Stimulated activated CD8-positive, alpha-beta memory T cell treated with anti-CD3 and anti-CD28 coated beads, Interleukin-7, amount 100 ng/mL, for 24 hours (primary cell): ENCODE measurements around the gene GAL3ST2.
"Not testable (repeated sequence)": the region's sequence is repeated elsewhere in the genome, so short reads cannot be mapped to it uniquely, and the experiment has no call there.

Experiments used
- DNase-seq: peaks from one replicate; pipeline ENCODE4 v3.0.0-alpha.2; 2020; ENCODE audit warnings: low read depth

The GAL3ST2 gene

GRCh38 chr2:241776336-241777169, at the start of gene GAL3ST2:
Gene GAL3ST2, plus strand, starts transcription at chr2:241776822. Its CDS starts 134 bp downstream, at chr2:241776956.
- DNase-seq = no peak

DNA sequence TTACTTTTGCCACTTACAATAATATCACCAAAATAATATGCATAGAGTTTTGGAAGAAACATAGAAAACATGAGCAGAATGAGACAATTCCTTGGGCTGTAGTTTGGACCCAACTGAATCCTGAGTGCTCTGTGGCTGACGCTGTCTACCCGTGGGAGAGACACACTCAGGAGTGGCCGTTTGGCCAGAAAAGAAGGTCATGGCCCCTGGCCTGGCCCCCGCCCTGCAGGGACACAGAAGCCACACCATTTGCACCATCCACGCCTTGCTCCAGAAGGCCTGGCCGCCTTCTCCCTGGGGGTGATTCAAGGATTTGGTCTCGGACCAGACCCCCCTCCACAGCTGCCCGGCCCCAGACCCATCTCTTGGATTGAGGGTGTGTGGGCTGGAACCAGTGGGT, 48.6 kb upstream of the GAL3ST2 start:
- DNase-seq = no peak

GRCh38 chr2:241728627-241729026, 48.0 kb upstream of the GAL3ST2 start:
- DNase-seq = no peak

DNA sequence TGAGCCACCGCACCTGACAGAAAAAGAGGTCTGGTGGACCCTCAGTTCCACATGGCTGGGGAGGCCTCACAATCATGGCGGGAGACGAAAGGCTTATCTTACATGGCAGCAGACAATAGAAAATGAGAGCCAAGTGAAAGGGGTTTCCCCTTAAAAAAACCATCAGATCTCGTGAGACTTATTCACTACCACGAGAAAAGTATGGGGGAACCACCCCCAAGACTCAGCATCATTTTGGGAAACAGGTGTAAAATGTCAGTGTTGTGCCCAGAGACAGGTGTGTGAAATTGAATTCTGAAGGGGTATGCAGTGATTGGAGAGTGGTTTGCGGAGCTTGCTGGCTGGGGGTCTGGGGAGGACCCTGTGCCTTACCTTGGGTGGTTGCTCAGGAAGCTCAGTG, 46.8 kb upstream of the GAL3ST2 start:
- no peak for DNase-seq

DNA sequence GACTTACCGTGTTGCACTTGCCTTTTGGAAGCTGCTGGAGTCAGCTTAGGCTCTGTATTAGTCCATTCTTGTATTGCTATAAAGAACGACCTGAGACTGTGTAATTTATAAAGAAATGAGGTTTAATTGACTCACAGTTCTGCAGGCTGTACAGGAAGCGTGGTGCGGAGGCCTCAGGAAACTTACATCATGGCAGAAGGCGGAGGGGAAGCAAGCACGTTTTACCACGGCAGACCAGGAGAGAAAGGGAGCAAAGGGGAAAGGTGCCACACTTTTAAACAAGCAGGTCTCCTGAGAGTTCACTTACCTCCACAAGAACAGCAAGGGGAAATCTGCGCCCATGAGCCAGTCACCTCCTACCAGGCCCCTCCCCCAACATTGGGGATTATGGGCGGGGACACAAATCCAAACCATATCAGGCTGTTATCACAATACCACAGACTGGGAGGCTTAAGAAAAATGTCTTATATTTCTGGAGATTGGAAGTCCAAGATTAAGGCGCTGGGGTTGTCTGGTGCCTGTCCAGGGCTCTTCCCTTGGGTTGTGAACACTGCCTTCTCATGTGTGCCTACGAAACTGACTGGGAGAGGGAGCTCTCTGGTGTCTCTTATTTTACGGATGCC, 45.8 kb upstream of the GAL3ST2 start:
- DNase-seq = no peak

DNA sequence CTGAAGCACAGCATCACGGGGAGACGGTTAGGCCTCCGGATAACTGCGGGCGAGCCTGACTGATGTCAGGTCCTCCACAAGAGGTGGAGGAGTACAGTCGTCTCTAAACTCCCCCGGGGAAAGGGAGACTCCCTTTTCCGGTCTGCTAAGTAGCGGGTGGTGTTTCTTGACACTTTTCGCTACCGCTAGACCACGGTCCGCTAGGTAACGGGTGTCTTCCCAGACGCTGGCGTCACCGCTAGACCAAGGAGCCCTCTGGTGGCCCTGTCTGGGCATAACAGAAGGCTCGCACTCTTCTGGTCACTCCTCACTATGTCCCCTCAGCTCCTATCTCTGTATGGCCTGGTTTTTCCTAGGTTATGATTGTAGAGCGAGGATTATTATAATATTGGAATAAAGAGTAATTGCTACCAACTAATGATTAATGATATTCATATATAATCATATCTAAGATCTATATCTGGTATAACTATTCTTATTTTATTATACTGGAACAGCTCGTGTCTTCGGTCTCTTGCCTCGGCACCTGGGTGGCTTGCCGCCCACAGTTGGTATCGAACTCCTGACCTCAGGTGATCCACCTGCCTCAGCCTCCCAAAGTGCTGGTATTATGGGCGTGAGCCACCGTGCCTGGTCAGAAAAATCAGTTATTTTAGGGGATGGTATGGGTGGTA, 44.0 kb upstream of the GAL3ST2 start:
- DNase-seq = peak; percentile 35

DNA sequence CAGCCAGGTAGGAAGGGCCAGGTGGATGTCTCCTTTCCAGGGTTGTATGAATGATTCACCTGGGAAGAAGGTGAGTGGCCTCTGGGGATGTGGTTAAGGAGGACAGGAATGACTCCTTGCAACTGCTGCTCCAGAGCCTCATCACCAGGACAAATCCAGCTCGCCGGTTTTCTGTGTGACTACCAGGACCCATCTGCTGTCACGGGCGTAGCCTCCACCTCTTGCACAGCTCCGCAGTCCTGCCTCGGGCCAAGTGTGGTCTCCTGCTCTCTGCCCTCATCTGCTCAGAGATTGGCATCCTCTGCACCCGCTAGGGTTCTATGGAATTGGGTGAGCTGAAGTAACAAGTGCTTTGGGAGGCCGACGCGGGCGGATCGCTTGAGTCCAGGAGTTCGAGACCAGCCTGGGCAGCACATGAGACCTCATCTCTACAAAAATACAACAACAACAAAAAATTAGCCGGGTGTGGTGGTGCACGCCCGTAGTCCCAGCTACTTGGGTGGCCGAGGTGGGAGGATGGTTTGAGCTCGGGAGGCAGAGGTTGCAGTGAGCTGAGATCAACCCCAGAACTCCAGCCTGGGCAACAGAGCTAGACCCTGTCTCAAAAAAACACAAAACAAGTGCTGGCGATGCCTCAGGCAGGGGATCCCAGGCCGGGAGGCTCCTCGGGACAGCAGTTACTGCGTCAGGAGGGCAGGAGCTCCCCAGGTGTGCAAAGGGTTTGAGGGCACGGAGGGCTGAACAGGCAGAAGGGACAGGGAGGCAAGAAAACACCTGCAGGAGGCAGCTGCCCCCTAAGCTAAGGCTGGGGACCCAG, 43.0 kb upstream of the GAL3ST2 start:
- DNase-seq = no peak

GRCh38 chr2:241734208-241734466, 42.5 kb upstream of the GAL3ST2 start:
- DNase-seq = no peak

DNA sequence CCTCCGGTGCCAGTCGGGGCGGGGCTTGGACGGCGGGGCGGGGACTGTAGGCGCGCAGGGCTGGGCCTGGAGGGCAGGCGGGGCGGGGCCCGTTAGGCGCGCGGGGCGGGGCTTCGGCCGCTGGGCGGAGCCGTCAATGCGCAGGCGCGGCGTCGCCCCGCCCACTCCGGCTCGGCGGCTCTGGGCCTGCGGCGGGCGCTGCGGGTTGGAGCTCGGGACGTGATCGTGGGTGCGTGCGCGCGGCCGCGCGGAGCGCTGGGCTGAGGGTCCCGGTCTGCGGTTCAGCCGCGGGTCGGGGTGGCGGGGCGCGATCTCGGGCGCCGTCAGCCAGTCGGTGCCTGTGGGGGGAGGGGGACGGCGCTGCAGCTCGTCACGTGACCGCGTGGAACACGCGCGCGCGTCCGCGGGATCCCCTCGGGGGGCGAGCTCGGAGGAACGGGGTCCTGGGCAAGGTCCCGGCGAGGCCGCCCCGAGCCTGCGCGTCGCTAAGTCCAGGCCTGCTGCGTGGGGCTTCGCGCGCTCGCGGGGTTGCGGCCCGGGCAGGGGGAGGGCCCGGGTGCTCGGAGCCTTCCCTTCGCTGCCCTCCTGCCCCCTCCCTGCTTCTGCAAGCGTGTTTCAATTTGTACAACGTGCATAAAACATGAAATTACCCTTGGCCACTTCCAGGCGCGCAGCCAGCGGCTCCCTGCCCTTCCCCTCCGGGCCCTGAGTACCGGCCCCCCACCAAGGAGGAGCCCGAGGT, 42.0 kb upstream of the GAL3ST2 start, which contains the start of gene D2HGDH:
D2HGDH (plus strand) TSS at position 164 of the 742 bp plus-strand sequence. CDS start 595 bp downstream, outside the sequence.
- DNase-seq = peak; percentile 88

- DNase-seq = no peak
These were observed 40.5 kb upstream of the GAL3ST2 start for GRCh38 chr2:241736111-241736510.

DNA sequence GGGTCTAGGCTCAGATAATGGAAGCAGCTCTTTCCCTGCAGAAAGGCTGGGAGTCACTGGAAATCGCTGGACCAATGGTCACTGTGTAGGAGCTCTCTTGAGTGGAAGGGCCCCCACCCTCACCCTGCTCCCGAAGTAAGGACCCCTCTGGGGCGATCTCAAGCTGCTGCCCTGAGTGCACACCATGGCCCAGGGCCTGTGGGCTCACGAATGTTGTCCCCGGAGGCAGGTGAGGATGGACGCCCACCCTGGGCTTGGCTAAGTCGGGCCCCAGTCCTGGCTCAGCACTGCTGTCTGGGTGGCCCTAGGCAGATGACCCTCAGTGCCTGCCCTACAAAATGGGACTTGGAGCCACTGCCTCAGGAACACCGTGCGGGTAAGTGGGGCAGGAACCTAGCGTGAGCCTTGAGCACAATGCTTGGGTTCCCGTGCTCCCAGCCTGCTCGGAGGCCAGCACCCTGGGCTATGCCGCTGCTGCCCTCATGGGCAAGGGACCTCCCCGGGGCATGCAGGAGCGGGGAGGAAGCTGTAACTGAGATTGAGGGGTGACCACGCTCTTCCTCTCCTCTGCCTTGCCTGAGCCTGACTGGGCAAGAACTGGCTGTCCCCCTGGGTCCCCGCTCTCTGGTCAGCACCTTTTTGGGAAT, 38.5 kb upstream of the GAL3ST2 start:
- no peak for DNase-seq

DNA sequence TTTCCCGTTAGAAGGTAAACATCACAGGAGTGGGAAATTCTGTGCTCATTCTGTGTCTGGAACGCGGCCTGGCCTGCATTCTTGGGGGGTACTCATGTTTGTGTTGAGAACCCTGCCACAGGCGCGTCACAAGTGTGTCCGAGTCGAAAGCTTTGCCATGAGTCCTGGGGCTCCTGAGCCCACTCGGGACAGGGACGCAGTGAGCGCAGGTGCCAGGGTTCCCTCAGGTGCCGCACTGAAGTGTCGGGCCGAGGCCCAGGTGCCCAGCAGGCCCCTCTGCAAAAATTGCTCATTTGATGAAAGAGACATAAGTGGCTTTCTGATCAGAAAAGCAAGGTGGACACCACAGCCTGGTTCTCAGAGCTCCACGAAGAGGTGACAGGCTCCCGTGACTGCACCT, 37.4 kb upstream of the GAL3ST2 start:
- DNase-seq = no peak

- peak; percentile 42 for DNase-seq
These were observed 37.0 kb upstream of the GAL3ST2 start for GRCh38 chr2:241739651-241740050.

DNA sequence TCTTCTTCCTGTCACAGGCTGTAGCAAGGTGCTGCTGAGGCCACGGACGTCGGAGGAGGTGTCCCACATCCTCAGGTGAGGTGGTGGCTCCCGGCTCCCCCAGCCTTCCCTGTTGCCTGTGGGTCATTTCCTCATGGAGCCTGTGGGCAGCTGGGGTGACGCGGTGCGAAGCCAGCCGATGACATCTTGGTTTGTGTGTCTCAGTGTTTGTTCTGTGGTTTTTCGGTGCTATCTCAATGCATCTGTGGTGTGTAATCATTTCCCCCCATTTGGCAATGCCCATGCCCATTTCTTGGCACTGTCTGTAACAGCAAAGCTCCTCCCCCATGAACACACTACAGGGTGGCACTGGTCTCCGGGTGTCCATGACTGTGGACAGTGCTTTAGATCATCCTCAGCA, 35.6 kb upstream of the GAL3ST2 start:
- no peak for DNase-seq

- DNase-seq = no peak
These were observed 34.2 kb upstream of the GAL3ST2 start for GRCh38 chr2:241742320-241742939.

DNA sequence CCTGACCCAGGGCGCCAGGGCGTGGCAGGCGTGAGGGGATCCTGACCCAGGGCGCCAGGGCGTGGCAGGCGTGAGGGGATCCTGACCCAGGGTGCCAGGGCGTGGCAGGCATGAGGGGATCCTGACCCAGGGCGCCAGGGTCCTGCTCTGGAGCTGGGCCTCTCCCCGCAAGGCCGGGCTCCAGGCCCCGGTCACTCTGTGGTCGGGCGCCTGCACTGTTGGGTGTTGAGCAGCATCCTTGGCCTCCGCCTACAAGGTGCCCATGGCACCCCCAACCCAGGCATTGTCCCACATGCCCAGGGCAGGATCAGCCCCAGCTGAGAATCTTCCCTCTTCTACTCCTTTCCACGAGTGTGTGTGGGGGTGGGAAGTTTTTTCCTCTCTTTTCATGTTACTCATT, 33.6 kb upstream of the GAL3ST2 start:
- DNase-seq = not testable (repeated sequence)

DNA sequence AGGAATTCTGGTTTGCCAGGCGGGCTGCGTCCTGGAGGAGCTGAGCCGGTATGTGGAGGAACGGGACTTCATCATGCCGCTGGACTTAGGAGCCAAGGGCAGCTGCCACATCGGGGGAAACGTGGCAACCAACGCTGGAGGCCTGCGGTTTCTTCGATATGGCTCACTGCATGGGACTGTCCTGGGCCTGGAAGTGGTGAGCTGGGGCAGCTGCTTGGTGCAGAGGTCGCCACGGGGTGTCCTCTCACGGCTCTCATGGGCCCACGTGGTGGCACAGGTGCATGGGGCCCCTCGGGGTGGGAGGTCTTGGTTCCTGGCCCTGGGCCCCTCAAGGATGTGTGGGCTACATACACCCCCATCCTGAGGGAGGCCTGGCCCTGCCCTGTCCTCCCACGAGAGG, 33.0 kb upstream of the GAL3ST2 start:
- DNase-seq = no peak

DNA sequence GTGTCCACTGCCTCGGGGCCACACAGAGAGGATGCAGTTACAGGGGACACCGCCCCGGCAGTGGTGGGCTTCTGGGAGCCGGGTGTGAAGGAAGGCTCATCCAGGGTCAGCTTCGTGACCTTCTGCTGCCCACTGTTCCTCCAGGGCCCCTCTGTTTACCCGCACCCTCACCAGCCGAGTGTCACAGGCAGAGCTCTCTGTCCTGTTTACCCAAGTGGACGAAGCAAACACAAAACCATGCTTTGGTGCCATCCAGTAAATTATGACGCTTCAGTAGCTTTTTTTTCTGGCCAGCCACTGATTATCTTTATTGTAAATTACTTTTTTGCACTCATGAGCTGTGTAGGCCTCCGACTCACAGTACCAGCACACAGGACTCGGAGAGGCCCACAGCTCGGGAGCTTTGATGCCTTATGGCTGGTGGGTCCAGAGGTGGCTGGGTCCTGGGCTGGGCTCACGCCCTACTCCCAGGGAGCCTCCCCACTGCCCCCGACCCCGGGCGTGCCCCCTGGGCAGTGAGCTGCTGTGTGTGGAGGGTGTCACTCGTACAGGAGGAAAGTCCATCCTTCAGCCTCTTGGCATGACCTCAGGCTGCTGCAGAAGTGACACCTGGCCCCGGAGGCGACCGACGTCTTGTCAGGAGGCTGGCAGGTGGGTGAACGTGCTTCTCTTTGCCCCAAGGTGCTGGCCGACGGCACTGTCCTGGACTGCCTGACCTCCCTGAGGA, 32.4 kb upstream of the GAL3ST2 start:
- DNase-seq = no peak

DNA sequence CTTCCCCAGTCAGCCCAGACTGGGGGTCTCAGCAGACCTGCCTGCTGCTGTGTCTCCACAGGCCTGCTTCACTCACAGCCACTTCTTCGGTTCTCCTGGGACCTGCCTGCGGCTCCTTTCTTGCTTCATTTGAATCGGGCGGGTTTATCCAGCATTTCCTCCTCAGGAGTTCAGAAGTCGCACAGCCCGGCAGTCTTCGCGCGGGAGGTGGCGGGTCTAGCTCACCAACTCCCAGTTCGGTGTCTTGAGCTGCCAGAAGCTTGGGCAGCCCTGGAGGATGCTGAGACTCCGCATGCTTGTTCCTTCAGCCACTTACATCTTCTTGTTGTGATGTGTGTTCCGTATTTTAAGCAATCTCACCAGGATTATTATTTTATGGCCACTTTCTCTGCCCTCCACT, 31.3 kb upstream of the GAL3ST2 start:
- DNase-seq = no peak

- DNase-seq = no peak
These were observed 30.5 kb upstream of the GAL3ST2 start for GRCh38 chr2:241746084-241746483.
